Endometrial microvascular endothelial cells (primary cell): ENCODE measurements around the gene POLR2C. TPM values are rescaled to one million over a fixed set of nuclear protein-coding genes. Genes with fewer than 3 reads are reported as not detected.
"Not testable (repeated sequence)": the region's sequence is repeated elsewhere in the genome, so short reads cannot be mapped to it uniquely, and the experiment has no call there.

ENCODE experiments used
- in situ Hi-C: cut with HindIII; loops from 2 replicates; pipeline ENCODE4 v1.10.0; 2017; ENCODE audit warnings: low sequenced_read_pairs, low pct_unique_long_range_greater_than_20kb; ENCODE audit errors: inconsistent ontology term
- total RNA-seq: library from RNA; depleted of rRNA; stranded (reverse); fragments of >200 nt; gene quantifications from one replicate; pipeline ENCODE4 v1.2.3, GENCODE V29; 2015; ENCODE audit errors: inconsistent ontology term

Gene POLR2C
- total RNA-seq, 1 donor from 2014 or later = 114 TPM

DNA sequence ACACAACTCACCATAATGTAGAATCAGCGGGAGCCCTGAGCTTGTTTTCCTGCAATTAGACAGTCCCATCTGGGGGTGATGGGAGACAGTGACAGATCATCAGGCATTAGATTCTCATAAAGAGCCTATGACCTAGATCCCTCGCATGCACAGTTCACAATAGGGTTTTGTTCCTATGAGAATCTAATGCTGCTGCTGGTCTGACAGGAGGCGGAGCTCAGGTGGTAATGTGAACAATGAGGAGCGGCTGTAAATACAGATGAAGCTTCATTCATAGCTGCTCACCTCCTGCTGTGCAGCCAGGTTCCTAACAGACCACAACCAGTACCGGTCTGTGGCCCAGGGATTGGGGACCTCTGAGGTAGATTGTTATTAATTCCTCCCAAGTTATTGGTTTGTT lies 26.8 kb downstream of the POLR2C start:
- in situ Hi-C loops = no loop called here

GRCh38 chr16:57493767-57494166 lies 31.3 kb downstream of the POLR2C start:
- in situ Hi-C loops = no loop called here

GRCh38 chr16:57497121-57497520 lies 34.6 kb downstream of the POLR2C start:
- in situ Hi-C loops = no loop called here

DNA sequence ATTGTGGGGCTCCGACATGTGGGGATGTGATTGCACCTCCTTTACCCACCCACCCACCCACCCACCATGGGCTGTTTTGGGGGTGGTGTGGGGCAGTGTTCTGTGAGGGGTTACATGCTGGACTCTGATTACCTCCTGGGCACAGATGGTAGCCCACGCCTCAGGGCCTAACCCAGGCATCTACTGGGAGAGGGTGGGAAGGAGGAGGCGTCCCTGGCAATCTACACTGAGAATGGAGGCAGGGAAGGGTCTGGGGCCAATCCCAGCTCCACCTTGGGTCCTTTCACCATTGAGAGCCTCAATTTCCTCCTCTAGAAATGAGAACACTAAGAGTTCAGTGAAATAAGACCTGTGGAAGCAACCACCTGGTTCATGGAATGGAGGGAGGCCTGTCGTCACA lies 35.6 kb downstream of the POLR2C start:
- in situ Hi-C loops = no loop called here

- in situ Hi-C loops = not testable (repeated sequence)
These were observed 37.5 kb downstream of the POLR2C start for GRCh38 chr16:57499941-57500340.

DNA sequence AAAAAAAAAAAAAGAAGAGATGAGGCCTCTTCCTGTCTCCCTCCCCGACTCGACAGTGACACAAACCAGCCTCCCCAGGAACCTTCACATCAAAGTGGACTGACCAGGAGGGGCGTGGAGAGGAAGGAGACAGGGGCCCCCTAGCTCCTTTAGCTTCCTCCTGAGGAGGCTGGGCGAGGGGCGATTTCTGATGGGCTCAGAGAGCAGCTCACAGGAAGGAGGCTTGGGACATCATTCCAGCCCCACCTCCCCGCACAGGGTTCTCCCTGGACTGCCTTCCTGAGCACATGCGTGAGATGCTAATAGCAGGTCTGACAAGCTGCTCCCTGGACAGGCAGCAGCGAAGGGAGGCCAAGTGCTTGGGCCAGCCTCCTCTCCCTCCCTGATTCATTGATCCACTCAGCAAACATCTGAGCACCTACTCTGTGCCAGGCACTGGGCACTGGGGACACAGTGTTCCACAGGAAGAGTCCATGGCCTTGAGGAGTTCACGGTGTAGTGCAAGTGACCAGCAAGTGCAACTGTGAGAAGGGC lies 38.2 kb downstream of the POLR2C start:
- in situ Hi-C loops = no loop called here

GRCh38 chr16:57501492-57501891 lies 39.0 kb downstream of the POLR2C start:
- in situ Hi-C loops = no loop called here

GRCh38 chr16:57502048-57502775 lies 39.7 kb downstream of the POLR2C start:
- in situ Hi-C loops = no loop called here

DNA sequence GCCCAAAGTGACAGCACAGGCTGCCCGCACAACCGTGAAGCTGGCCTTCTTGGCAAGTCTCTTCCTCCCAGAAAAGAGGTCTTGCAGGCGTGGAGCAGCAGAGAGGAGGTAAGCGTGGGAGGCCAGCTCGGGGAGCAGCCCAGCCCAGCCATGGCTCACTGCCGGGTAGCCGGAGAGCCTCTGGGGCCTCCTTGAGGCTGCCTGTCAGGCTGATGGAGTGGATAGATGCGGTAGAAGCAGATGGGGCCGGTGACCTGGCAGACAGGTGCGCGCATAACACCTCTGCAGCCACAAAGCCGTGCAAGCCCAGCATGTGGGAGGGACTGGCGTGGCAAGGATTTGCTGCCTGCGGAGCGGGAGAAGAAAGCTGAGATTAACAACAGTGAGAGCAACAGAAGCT lies 40.9 kb downstream of the POLR2C start:
- in situ Hi-C loops = no loop called here

DNA sequence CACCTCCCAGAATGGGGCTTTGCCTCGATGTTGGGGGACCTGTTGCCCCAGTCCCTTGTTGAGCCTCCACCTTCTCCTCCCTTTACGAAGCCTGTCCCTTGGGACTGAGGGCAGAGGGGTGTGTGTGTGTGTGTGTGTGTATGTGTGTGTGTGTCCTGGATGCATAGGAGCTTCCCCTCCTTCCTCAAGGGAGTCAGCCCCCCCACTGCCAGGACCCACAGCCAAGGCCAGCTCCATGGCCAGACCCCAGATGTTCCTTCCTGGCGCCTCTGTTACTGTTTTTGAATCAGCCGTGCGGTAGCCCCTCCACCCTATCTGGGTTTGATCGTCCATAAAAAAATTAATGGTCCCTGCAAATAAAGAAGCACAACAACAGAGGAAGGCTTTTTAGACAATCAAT lies 41.5 kb downstream of the POLR2C start:
- in situ Hi-C loops = no loop called here

GRCh38 chr16:57504491-57504890 lies 42.0 kb downstream of the POLR2C start:
- in situ Hi-C loops = no loop called here

DNA sequence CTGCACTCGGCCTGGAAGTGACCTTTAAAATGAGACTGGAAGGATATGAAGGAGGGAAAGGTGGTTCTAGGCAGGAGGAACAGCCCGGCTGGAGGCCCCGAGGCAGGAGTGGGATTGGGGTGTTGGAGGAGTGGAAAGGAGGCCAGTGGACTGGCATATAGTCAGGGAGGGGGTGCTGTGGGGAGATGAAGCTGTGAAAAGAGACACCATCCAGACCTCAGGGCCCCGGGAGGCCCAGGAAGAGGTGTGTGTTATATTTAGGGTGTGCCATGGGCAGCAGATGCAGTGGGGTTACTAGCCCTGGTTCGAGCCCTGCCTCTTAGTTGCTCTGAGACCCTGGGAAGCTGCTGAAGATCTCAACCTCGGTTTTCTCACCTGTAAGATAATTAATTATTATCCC lies 42.7 kb downstream of the POLR2C start:
- in situ Hi-C loops = no loop called here

GRCh38 chr16:57507136-57508034 lies 44.9 kb downstream of the POLR2C start:
- in situ Hi-C loops = no loop called here

- in situ Hi-C loops = no loop called here
These were observed 45.6 kb downstream of the POLR2C start for GRCh38 chr16:57508035-57508425.

DNA sequence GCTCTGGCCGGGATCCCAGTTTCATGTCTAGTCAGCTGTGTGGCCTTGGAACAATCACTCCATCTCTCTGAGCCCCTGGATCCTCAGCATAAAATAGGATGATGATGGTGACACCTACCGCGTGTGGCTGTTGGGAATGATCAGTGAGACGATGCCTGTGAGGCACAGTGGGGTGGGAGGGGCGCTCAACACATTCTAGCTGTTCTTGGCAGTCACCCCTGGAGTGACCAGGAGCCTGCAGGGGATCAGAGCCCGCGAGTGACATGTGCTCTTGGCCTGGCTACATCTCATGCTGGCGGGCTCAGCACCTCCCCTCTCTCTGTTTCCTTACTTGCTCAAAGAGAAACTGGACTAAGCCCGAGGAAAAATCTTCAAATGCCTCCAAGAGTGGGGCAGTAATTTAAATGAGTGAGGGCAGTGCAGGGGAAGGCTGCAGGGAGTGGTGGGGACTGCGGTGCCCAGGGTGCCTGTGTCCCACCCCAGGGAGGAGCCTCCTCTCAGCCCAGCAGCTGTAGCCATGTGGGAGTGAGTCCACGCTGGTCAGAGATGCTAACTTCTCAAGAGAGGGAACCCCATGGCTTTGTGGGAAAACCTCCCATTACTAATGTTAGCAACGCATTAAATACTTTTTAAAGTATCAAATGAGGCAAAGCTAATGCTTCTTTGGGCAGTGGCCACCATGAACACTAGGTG lies 46.9 kb downstream of the POLR2C start:
- in situ Hi-C loops = no loop called here

- in situ Hi-C loops = no loop called here
These were observed 47.8 kb downstream of the POLR2C start for GRCh38 chr16:57510016-57510871.

GRCh38 chr16:57512296-57513001 lies 50.0 kb downstream of the POLR2C start:
- in situ Hi-C loops = no loop called here
